Left colon (tissue), 2 donors: ENCODE data around the gene ZNF441. TPM values are rescaled to one million over a fixed set of nuclear protein-coding genes. Genes with fewer than 3 reads are reported as not detected.
"Not testable (repeated sequence)": the region's sequence is repeated elsewhere in the genome, so short reads cannot be mapped to it uniquely, and the experiment has no call there.

ENCODE experiments used
- ATAC-seq: fragments of 200-7000 bp; cut with Tn5 transposase; one replicate; pipeline ENCODE4 v1.9.1; 2020; ENCODE audit warnings: mild to moderate bottlenecking, moderate library complexity
- DNase-seq, 2 donors: peaks; one replicate each; pipeline ENCODE4 v3.0.0-alpha.2; 2020
- intact Hi-C, 2 donors: fragments of 100-400 bp; cut with DNase I in 1 of 2; cut with micrococcal nuclease in 1 of 2; formaldehyde crosslinking; loops; one replicate each; pipeline versions ENCODE4 v1.11.2 to v1.14.0; 2022; cut with DNase I, micrococcal nuclease
- total RNA-seq, 2 donors: library from RNA; stranded (reverse); fragmentation: NEBNext Ultra II Directional; extraction: Animal tissue kit (Norgen Biotek cat#: 25700); gene quantifications; one replicate each; pipeline ENCODE4 v1.2.1, GENCODE V29; 2021
- donor health status: DM: no; HTN: no; CAD: no.
- donor health status: DM: yes; HTN: yes; CAD: no.

The ZNF441 gene
- total RNA-seq, 2 donors from 2014 or later: 3.5 to 4.8 TPM

DNA sequence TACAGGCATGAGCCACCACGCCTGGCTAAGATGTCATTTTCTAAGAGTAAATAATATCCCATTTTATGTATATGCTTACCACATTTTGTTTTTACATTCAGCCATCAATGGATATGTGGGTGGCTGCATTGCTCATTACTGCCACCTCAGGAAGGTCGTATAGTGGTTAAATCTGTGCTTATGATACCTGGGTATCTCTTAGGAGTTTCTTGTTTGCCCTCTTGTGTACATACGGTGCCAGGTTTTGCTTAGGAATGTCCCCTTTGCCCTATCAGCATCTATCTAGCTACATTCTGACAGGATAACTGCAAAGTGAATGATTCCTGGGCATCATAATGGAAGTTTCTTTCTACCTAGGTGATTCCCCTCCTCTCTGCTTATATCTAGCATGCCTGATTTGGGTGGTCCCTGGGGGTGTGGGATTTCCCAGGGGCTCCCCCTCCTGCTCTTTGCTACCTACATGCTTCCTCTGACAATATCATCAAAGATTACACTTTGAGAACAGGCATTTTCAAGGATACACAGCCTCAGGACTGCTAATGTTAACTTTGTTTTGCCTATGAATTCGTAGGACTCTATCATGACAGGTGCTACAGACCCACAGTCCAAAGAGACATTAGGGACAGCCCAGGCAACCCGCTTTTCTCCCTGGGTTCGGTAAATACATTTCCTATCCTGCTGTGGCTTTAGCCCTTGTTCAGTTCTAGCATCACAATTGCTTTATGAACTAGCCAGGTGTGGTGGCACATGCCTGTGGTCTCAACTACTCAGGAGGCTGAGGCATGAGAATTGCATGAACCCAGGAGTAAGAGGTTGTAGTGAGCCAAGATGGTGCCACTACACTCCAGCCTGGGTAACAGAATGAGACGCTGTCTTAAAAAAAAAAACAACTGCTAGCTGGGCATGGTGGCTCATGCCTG lies 62.4 kb downstream of the ZNF441 start:
- ATAC-seq, intact Hi-C loops, DNase-seq: not testable (repeated sequence)

DNA sequence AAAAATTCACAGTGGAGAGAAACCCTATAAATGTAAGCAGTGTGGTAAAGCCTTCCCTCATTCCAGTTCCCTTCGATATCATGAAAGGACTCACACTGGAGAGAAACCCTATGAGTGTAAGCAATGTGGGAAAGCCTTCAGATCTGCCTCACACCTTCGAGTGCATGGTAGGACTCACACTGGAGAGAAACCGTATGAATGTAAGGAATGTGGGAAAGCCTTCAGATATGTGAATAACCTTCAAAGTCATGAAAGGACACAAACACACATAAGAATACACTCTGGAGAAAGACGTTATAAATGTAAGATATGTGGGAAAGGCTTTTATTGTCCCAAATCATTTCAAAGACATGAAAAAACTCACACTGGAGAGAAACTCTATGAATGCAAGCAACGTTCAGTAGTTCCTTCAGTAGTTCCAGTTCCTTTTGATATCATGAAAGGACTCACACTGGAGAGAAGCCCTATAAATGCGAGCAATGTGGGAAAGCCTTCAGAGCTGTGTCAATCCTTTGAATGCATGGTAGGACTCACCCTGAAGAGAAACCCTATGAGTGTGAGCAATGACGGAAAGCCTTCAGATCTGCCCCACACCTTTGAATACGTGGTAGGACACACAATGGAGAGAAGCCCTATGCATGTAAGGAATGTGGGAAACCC lies 65.6 kb downstream of the ZNF441 start:
- no peak for ATAC-seq
- DNase-seq: no peak
- intact Hi-C loops: no loop called here

DNA sequence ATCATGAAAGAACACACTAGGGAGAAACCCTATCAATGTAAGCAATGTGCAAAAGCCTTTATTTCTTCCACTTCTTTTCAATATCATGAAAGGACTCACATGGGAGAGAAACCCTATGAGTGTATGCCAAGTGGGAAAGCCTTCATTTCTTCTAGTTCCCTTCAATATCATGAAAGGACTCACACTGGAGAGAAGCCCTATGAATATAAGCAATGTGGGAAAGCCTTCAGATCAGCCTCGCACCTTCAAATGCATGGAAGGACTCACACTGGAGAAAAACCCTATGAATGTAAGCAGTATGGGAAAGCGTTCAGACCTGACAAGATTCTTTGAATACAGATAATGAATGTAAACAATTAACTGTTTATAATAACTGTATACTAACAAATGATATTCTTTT lies 66.7 kb downstream of the ZNF441 start:
- intact Hi-C loops: no loop called here
- ATAC-seq: no peak
- DNase-seq: no peak

Other genes with a start within 250 kb of the ZNF441 start
- gene ECSIT, start 237.9 kb upstream of the ZNF441 start, total RNA-seq: 10 to 100 TPM; 52.8 to 64.5 TPM
- 100 to 1,000 TPM in 1 of 2 donors, 1 to 10 TPM in 1; 6.9 to 254 TPM for gene CNN1, start 228.1 kb upstream of the ZNF441 start, total RNA-seq
- gene ELOF1, start 207.8 kb upstream of the ZNF441 start, total RNA-seq: 10 to 100 TPM; 34.6 to 39.0 TPM
- 10 to 100 TPM; 22.6 to 26.8 TPM for gene ACP5, start 189.4 kb upstream of the ZNF441 start, total RNA-seq
- gene ZNF627, start 169.5 kb upstream of the ZNF441 start, total RNA-seq: 1 to 10 TPM; 8.5 to 9.2 TPM
- gene ZNF823, start 28.1 kb upstream of the ZNF441 start, total RNA-seq: 10 to 100 TPM; 13.6 to 16.1 TPM
- 1 to 10 TPM; 2.7 to 3.5 TPM for gene ZNF491, start 31.5 kb downstream of the ZNF441 start, total RNA-seq
- gene ZNF440, start 47.3 kb downstream of the ZNF441 start, total RNA-seq: 10 to 100 TPM; 32.6 to 40.8 TPM
- 10 to 100 TPM in 1 of 2 donors, 1 to 10 TPM in 1; 9.6 to 10.9 TPM for gene ZNF439, start 81.7 kb downstream of the ZNF441 start, total RNA-seq
- 10 to 100 TPM; 17.3 to 26.5 TPM for gene ZNF69, start 120.8 kb downstream of the ZNF441 start, total RNA-seq
- gene ZNF700, start 158.1 kb downstream of the ZNF441 start, total RNA-seq: 10 to 100 TPM; 16.4 to 20.0 TPM
- gene ZNF763, start 198.0 kb downstream of the ZNF441 start, total RNA-seq: 1 to 10 TPM; 6.0 to 7.8 TPM